GM23338 (cell line): ENCODE results near the gene PRRT1. TPM values are rescaled to one million over a fixed set of nuclear protein-coding genes. Genes with fewer than 3 reads are reported as not detected.

Experiments
- ATAC-seq: fragments of 200-7000 bp; cut with Tn5 transposase; 3 replicates; pipeline ENCODE4 v1.9.1; 2020
- DNase-seq: peaks from one replicate; pipeline ENCODE4 v3.0.0-alpha.2; 2015; ENCODE audit warnings: low spot score
- H2AFZ ChIP-seq: fragments of 200-600 bp; sonication (generic); 2 replicates; pipeline ENCODE4 v1.8.0; 2016; ENCODE audit warnings: antibody characterized with exemption, mild to moderate bottlenecking, moderate library complexity
- H3F3A ChIP-seq: fragments of 200-600 bp; sonication (generic); replicated peaks from 2 replicates; pipeline ENCODE4 v1.8.0; 2017; ENCODE audit warnings: antibody characterized with exemption, mixed run types, low read depth
- H3K27ac ChIP-seq: fragments of 200-600 bp; sonication (generic); 2 replicates; pipeline ENCODE4 v1.6.1; 2016; ENCODE audit warnings: low read depth
- H3K27me3 ChIP-seq: fragments of 200-600 bp; sonication (generic); 2 replicates; pipeline ENCODE4 v1.8.0; 2016; ENCODE audit warnings: mild to moderate bottlenecking, mixed run types, moderate library complexity; ENCODE audit not compliant: insufficient read depth
- H3K36me3 ChIP-seq: fragments of 200-600 bp; sonication (generic); 2 replicates; pipeline ENCODE4 v1.8.0; 2016; ENCODE audit warnings: mild to moderate bottlenecking; ENCODE audit not compliant: insufficient read depth
- H3K4me1 ChIP-seq: fragments of 200-600 bp; sonication (generic); 2 replicates; pipeline ENCODE4 v1.8.0; 2016; ENCODE audit warnings: mild to moderate bottlenecking, moderate library complexity; ENCODE audit not compliant: insufficient read depth
- H3K4me2 ChIP-seq: fragments of 200-600 bp; sonication (generic); 2 replicates; pipeline ENCODE4 v1.7.1; 2017; ENCODE audit warnings: mixed run types
- H3K4me3 ChIP-seq: fragments of 200-600 bp; sonication (generic); 2 replicates; pipeline ENCODE4 v1.6.1; 2016; ENCODE audit warnings: mixed run types
- H3K79me2 ChIP-seq: fragments of 200-600 bp; sonication (generic); replicated peaks from 2 replicates; pipeline ENCODE4 v1.8.0; 2017; ENCODE audit warnings: mild to moderate bottlenecking; ENCODE audit not compliant: insufficient read depth
- H3K9me2 ChIP-seq: fragments of 200-600 bp; sonication (generic); 2 replicates; pipeline ENCODE4 v1.8.0; 2017; ENCODE audit not compliant: insufficient read depth
- H4K20me1 ChIP-seq: fragments of 200-600 bp; sonication (generic); replicated peaks from 2 replicates; pipeline ENCODE4 v1.8.0; 2017; ENCODE audit warnings: mild to moderate bottlenecking; ENCODE audit not compliant: insufficient read depth
- H3K27ac Mint-ChIP-seq: 2 replicates; pipeline ENCODE4 v1.8.0; 2020; ENCODE audit warnings: inconsistent platforms, mild to moderate bottlenecking, moderate library complexity, mixed read lengths
- H3K27me3 Mint-ChIP-seq: 3 replicates; pipeline ENCODE4 v1.8.0; 2022; ENCODE audit warnings: low read depth, mild to moderate bottlenecking, moderate library complexity, mixed read lengths, inconsistent platforms; ENCODE audit not compliant: insufficient read depth, poor library complexity
- H3K36me3 Mint-ChIP-seq: 3 replicates; pipeline ENCODE4 v1.8.0; 2021; ENCODE audit warnings: low read depth, mild to moderate bottlenecking, inconsistent platforms, moderate library complexity, mixed read lengths
- H3K4me1 Mint-ChIP-seq: 3 replicates; pipeline ENCODE4 v1.8.0; 2020; ENCODE audit warnings: mild to moderate bottlenecking, inconsistent platforms, mixed read lengths
- H3K4me3 Mint-ChIP-seq: 3 replicates; pipeline ENCODE4 v1.8.0; 2021; ENCODE audit warnings: moderate library complexity, mild to moderate bottlenecking, inconsistent platforms, mixed read lengths
- H3K9me3 Mint-ChIP-seq: 3 replicates; pipeline ENCODE4 v1.8.0; 2020; ENCODE audit warnings: moderate library complexity, mild to moderate bottlenecking, inconsistent platforms, mixed read lengths
- EZH2 ChIP-seq: fragments of 200-600 bp; sonication (generic); IDR thresholded peaks from one replicate; pipeline ENCODE4 v1.8.0; 2017; ENCODE audit warnings: antibody characterized with exemption, mild to moderate bottlenecking, low read depth; ENCODE audit not compliant: unreplicated experiment
- EZH2phosphoT487 ChIP-seq: fragments of 200-600 bp; sonication (generic); IDR thresholded peaks from one replicate; pipeline ENCODE4 v1.8.1; 2018; ENCODE audit warnings: antibody characterized with exemption; ENCODE audit not compliant: unreplicated experiment
- JUNB ChIP-seq: IDR thresholded peaks from one replicate; pipeline ENCODE4 v1.6.1; 2016; ENCODE audit warnings: antibody characterized with exemption; ENCODE audit not compliant: unreplicated experiment
- NANOG ChIP-seq: IDR thresholded peaks from 2 replicates; pipeline ENCODE4 v1.6.1; 2016; ENCODE audit warnings: antibody characterized with exemption, borderline replicate concordance
- POLR2AphosphoS5 ChIP-seq: IDR thresholded peaks from 2 replicates; pipeline ENCODE4 v1.6.1; 2016; ENCODE audit warnings: antibody characterized with exemption, low read depth
- ZNF114 ChIP-seq: fragments of 250-450 bp; sonication (Bioruptor Pico); IDR thresholded peaks from 2 replicates; pipeline ENCODE4 v1.5.0; 2020; ENCODE audit warnings: mild to moderate bottlenecking, moderate library complexity
- ZNF331 ChIP-seq: fragments of 250-450 bp; sonication (Bioruptor Pico); IDR thresholded peaks from 2 replicates; pipeline ENCODE4 v1.5.0; 2020; ENCODE audit warnings: low read depth, mild to moderate bottlenecking, moderate library complexity
- polyA plus RNA-seq: library from polyadenylated mRNA; unstranded; fragments of >200 nt; fragmentation: Nextera tagmentation; extraction: Ambion mirVana; gene quantifications from 2 replicates; pipeline ENCODE4 v1.2.1, GENCODE V29; 2016
- total RNA-seq: library from RNA; depleted of rRNA; stranded (reverse); fragments of >200 nt; shearing (Covaris generic); gene quantifications from 2 replicates; pipeline ENCODE4 v1.2.3, GENCODE V29; 2014
- TF ChIP-seq, protein P1 (sequence below): IDR thresholded peaks from 2 replicates; pipeline ENCODE4 v1.6.1; 2016; ENCODE audit warnings: antibody characterized with exemption
- TF ChIP-seq, protein P2 (sequence below), 2 experiments: fragments of 200-600 bp in 1 of 2; sonication (generic) in 1 of 2; conservative IDR thresholded peaks; 2 replicates each; pipeline versions ENCODE4 v1.5.1 to v1.6.1; 2016 to 2017; ENCODE audit warnings: antibody characterized with exemption in 2 of 2, low read depth in 2 of 2, mild to moderate bottlenecking in 2 of 2, moderate library complexity in 1 of 2

PRRT1 gene
- total and polyA plus RNA-seq, 2 experiments from 2014 or later, result 2.7 TPM; not detected in 1

DNA sequence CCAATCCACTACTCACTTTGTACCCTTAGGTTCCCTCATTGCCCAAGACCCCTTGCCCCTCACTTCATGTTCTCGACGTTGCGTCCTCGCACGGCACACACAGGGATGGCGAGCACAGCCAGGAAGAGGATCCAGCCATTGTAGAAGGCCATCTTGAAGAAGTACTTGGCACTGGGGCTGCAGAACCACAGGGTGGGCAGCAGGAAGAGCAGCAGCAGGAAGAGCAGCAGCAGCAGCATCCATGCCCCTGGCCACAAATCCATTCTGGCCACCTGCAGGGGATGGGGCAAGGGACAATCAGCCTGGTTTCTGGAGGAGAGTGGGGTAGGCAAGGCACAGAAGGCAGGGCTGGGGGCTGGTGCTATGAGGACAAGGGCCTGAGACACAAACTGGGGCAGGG is 19.5 kb upstream of the PRRT1 start (continued):
- TF ChIP-seq, protein P1, sequence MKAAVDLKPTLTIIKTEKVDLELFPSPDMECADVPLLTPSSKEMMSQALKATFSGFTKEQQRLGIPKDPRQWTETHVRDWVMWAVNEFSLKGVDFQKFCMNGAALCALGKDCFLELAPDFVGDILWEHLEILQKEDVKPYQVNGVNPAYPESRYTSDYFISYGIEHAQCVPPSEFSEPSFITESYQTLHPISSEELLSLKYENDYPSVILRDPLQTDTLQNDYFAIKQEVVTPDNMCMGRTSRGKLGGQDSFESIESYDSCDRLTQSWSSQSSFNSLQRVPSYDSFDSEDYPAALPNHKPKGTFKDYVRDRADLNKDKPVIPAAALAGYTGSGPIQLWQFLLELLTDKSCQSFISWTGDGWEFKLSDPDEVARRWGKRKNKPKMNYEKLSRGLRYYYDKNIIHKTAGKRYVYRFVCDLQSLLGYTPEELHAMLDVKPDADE, result no peak
- TF ChIP-seq JUNB, result no peak
- TF ChIP-seq, protein P2, sequence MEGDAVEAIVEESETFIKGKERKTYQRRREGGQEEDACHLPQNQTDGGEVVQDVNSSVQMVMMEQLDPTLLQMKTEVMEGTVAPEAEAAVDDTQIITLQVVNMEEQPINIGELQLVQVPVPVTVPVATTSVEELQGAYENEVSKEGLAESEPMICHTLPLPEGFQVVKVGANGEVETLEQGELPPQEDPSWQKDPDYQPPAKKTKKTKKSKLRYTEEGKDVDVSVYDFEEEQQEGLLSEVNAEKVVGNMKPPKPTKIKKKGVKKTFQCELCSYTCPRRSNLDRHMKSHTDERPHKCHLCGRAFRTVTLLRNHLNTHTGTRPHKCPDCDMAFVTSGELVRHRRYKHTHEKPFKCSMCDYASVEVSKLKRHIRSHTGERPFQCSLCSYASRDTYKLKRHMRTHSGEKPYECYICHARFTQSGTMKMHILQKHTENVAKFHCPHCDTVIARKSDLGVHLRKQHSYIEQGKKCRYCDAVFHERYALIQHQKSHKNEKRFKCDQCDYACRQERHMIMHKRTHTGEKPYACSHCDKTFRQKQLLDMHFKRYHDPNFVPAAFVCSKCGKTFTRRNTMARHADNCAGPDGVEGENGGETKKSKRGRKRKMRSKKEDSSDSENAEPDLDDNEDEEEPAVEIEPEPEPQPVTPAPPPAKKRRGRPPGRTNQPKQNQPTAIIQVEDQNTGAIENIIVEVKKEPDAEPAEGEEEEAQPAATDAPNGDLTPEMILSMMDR (conservative IDR thresholded peaks at IDR 0.05; ENCODE audit: low read depth in 2 of 2), result no peak
- no peak for TF ChIP-seq EZH2
- no peak for TF ChIP-seq ZNF331
- TF ChIP-seq ZNF114 (CRISPR knock-in tag), result no peak
- no peak for TF ChIP-seq POLR2AphosphoS5

DNA sequence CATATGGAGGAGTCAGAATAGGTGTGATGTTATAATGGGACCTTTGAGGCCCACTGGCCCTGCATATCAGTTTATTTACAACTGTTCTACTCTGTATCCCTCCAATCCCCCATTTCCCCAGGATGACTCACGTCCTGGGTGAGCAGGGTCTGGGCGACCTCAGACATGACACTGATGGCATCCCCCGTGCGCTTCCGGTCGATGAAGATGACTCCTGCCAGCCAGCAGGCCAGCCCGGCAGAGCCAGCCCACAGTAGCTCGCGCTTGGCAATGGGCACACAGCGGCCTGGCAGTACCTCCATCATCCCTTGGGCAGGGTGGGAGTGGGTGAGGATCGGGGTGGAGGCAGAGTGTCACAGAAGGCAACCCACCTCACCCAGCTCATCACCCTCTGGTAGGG is 18.6 kb upstream of the PRRT1 start:
- ATAC-seq (no peak), DNase-seq (no peak)
- Mint-ChIP-seq H3K27ac (no peak overlapping the region; the same call in 1 of the 2 replicates), H3K27me3 (peaks cover 8% of the 10 kb centered on the region), H3K4me3 (no peak overlapping the region), H3K4me1 (peaks cover 31% of the 10 kb centered on the region), H3K9me3 (no peaks in the 10 kb centered on the region), H3K36me3 (peaks cover 50% of the 10 kb centered on the region)
- Histone ChIP-seq H3K4me3 (no peak overlapping the region), H3K36me3 (no peaks in the 10 kb centered on the region; the same call in 1 of the 2 replicates), H3K27me3 (no peaks in the 10 kb centered on the region), H3K79me2 (peaks cover 36% of the 10 kb centered on the region), H3K27ac (no peak overlapping the region), H3K4me1 (peaks cover 25% of the 10 kb centered on the region), H2AFZ (no peak overlapping the region), H4K20me1 (peaks cover 19% of the 10 kb centered on the region; the same call in 1 of the 2 replicates), H3K9me2 (no peaks in the 10 kb centered on the region), H3F3A (peaks cover 12% of the 10 kb centered on the region), H3K4me2 (no peak overlapping the region)
- no peak for TF ChIP-seq EZH2phosphoT487

DNA sequence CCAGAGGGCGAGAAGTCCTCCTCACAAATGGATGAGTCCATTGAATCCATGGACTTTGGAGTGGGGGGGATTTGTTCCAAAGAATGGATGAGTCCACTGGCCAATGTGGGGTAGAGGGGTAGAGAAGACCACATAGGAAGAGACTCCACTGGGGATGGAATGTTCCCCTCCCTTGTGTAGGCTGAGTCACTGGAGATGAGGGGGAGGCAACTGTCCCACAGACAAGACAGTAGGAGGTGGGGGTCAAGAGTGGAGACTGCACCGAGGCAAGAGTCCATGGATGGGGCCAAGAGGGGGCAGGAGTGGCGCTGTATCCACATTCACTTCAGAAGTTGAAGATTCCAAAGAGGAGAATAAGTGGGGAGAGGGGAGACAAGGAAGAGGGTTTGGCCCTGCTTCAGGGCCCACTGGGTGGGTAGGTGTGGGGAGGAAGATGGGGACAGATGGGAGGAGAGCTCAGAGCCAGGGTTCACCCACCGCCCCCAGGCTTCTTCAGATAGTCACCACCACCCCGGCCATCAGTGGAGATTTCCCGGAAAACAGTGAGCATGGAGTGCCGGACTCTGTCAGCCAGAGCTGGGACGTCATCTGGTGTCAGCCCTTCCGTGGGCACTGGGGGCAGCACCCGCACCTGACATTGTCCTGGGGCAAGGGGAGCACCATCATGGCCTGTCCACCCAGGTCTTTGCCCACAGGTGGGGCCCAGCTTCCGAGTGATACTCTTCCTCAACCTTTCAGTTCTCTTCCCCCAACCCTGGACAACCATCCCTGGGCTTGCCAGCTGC is 17.3 kb upstream of the PRRT1 start:
- Histone ChIP-seq H3K9me2 (no peaks in the 10 kb centered on the region), H2AFZ (no peak overlapping the region), H4K20me1 (peaks cover 19% of the 10 kb centered on the region; the same call in 1 of the 2 replicates), H3K4me1 (peaks cover 17% of the 10 kb centered on the region), H3K79me2 (peaks cover 23% of the 10 kb centered on the region), H3K27ac (no peak overlapping the region), H3K36me3 (no peaks in the 10 kb centered on the region; the same call in 1 of the 2 replicates), H3K4me2 (no peak overlapping the region), H3K27me3 (no peaks in the 10 kb centered on the region), H3K4me3 (no peak overlapping the region), H3F3A (peaks cover 12% of the 10 kb centered on the region)
- DNase-seq, result no peak
- H3K36me3 Mint-ChIP-seq, result peaks cover 56% of the 10 kb centered on the region
- no peak for ATAC-seq
- H3K4me3 Mint-ChIP-seq, result no peak overlapping the region
- TF ChIP-seq, protein P2 (conservative IDR thresholded peaks at IDR 0.05; ENCODE audit: low read depth in 2 of 2), result peak in 1 of 2 experiments; percentile 24; a peak in 1 of 4 replicates
- no peak for TF ChIP-seq NANOG
- no peak overlapping the region for H3K27ac Mint-ChIP-seq
- H3K4me1 Mint-ChIP-seq, result peaks cover 24% of the 10 kb centered on the region
- H3K9me3 Mint-ChIP-seq, result no peaks in the 10 kb centered on the region
- peaks cover 6% of the 10 kb centered on the region for H3K27me3 Mint-ChIP-seq
